GM12875 (cell line): ENCODE measurements around the gene PAXX.

Source experiments
- H3K4me3 ChIP-seq: one replicate; pipeline ENCODE4 v1.5.1; 2011; ENCODE audit warnings: low read depth, low read length, control low read depth
- CTCF ChIP-seq: IDR thresholded peaks from 2 replicates; pipeline ENCODE4 v1.5.1; 2011; ENCODE audit warnings: low read depth, mild to moderate bottlenecking, control low read depth, inconsistent platforms, low read length, moderate library complexity, borderline replicate concordance; ENCODE audit not compliant: insufficient read depth

Gene PAXX

GRCh38 chr9:136988872-136989271, 3.4 kb upstream of the PAXX start:
- no peak for TF ChIP-seq CTCF
- H3K4me3 ChIP-seq: no peak overlapping the region

GRCh38 chr9:136990242-136990911, 1.8 kb upstream of the PAXX start:
- no peak for TF ChIP-seq CTCF
- no peak overlapping the region for H3K4me3 ChIP-seq

GRCh38 chr9:136992819-136993369, 672 bp downstream of the PAXX start:
- no peak for TF ChIP-seq CTCF
- peak overlapping the region; percentile 69 for H3K4me3 ChIP-seq

- TF ChIP-seq CTCF: no peak
- no peak overlapping the region for H3K4me3 ChIP-seq
Measured at GRCh38 chr9:136994180-136994887, 2.1 kb downstream of the PAXX start.

GRCh38 chr9:136994888-136995230, 2.6 kb downstream of the PAXX start:
- no peak overlapping the region for H3K4me3 ChIP-seq
- no peak for TF ChIP-seq CTCF

GRCh38 chr9:136995362-136995761, 3.1 kb downstream of the PAXX start:
- TF ChIP-seq CTCF: no peak
- no peak overlapping the region for H3K4me3 ChIP-seq
